ENCODE data around the gene SLC15A3.

Gene SLC15A3

GRCh38 chr11:60970369-60970774 lies 18.4 kb upstream of the SLC15A3 start (continued):
- TF ChIP-seq, protein P1, sequence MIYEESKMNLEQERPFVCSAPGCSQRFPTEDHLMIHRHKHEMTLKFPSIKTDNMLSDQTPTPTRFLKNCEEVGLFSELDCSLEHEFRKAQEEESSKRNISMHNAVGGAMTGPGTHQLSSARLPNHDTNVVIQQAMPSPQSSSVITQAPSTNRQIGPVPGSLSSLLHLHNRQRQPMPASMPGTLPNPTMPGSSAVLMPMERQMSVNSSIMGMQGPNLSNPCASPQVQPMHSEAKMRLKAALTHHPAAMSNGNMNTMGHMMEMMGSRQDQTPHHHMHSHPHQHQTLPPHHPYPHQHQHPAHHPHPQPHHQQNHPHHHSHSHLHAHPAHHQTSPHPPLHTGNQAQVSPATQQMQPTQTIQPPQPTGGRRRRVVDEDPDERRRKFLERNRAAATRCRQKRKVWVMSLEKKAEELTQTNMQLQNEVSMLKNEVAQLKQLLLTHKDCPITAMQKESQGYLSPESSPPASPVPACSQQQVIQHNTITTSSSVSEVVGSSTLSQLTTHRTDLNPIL (CRISPR knock-in tag; IDR thresholded peaks at IDR 0.05; ENCODE audit: low read depth): no peak
- no peak for TF ChIP-seq ARNTL (CRISPR knock-in tag; IDR thresholded peaks at IDR 0.05; ENCODE audit: borderline replicate concordance, low read depth)
- no peak for TF ChIP-seq TOX (CRISPR knock-in tag; IDR thresholded peaks at IDR 0.05; ENCODE audit: borderline replicate concordance)

DNA sequence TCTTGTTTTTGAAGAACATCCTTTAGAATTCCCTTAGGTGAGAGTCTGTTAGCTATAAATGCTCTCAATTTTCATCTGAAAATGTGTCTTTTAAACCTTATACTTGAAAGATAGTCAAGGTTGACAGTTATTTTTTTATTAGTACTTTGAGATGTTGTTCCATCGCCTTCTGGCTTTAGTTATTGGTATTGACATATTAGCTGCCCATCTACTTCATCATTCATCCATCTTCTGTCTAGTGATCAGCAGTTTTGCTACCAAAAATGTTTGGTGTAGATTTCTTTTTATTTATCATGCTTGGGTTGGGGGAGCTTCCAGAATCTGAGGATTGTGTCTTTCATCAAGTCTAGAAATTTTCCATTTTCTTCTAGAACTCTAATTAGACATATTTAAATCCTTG lies 16.2 kb upstream of the SLC15A3 start:
- TF ChIP-seq TOX (CRISPR knock-in tag; IDR thresholded peaks at IDR 0.05; ENCODE audit: borderline replicate concordance) (no peak), PPARA (CRISPR knock-in tag; IDR thresholded peaks at IDR 0.05; ENCODE audit: borderline replicate concordance) (no peak), ISL1 (CRISPR knock-in tag; IDR thresholded peaks at IDR 0.05) (no peak), ZC3H10 (CRISPR knock-in tag; IDR thresholded peaks at IDR 0.05) (no peak), ZFP30 (CRISPR knock-in tag; IDR thresholded peaks at IDR 0.05) (no peak), CSDC2 (CRISPR knock-in tag; IDR thresholded peaks at IDR 0.05) (no peak), ESRRG (CRISPR knock-in tag; IDR thresholded peaks at IDR 0.05) (no peak), ARNTL (CRISPR knock-in tag; IDR thresholded peaks at IDR 0.05; ENCODE audit: borderline replicate concordance, low read depth) (no peak), ZFP3 (CRISPR knock-in tag; IDR thresholded peaks at IDR 0.05) (no peak), PATZ1 (CRISPR knock-in tag; IDR thresholded peaks at IDR 0.05; ENCODE audit: borderline replicate concordance) (no peak), ZNF70 (CRISPR knock-in tag; IDR thresholded peaks at IDR 0.05) (no peak), TCF4 (CRISPR knock-in tag; IDR thresholded peaks at IDR 0.05; ENCODE audit: borderline replicate concordance) (no peak), BACH2 (CRISPR knock-in tag; IDR thresholded peaks at IDR 0.05; ENCODE audit: borderline replicate concordance) (no peak), ZNF565 (CRISPR knock-in tag; conservative IDR thresholded peaks at IDR 0.05; ENCODE audit: low read depth) (no peak), SNAI2 (CRISPR knock-in tag; IDR thresholded peaks at IDR 0.05) (no peak)
- TF ChIP-seq, protein P2, sequence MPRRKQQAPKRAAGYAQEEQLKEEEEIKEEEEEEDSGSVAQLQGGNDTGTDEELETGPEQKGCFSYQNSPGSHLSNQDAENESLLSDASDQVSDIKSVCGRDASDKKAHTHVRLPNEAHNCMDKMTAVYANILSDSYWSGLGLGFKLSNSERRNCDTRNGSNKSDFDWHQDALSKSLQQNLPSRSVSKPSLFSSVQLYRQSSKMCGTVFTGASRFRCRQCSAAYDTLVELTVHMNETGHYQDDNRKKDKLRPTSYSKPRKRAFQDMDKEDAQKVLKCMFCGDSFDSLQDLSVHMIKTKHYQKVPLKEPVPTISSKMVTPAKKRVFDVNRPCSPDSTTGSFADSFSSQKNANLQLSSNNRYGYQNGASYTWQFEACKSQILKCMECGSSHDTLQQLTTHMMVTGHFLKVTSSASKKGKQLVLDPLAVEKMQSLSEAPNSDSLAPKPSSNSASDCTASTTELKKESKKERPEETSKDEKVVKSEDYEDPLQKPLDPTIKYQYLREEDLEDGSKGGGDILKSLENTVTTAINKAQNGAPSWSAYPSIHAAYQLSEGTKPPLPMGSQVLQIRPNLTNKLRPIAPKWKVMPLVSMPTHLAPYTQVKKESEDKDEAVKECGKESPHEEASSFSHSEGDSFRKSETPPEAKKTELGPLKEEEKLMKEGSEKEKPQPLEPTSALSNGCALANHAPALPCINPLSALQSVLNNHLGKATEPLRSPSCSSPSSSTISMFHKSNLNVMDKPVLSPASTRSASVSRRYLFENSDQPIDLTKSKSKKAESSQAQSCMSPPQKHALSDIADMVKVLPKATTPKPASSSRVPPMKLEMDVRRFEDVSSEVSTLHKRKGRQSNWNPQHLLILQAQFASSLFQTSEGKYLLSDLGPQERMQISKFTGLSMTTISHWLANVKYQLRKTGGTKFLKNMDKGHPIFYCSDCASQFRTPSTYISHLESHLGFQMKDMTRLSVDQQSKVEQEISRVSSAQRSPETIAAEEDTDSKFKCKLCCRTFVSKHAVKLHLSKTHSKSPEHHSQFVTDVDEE (CRISPR knock-in tag; IDR thresholded peaks at IDR 0.05): no peak
- no peak for ATAC-seq

- ATAC-seq: no peak
- TF ChIP-seq POU6F1 (CRISPR knock-in tag; IDR thresholded peaks at IDR 0.05; ENCODE audit: borderline replicate concordance, low read depth) (no peak), ISL1 (CRISPR knock-in tag; IDR thresholded peaks at IDR 0.05) (no peak), OSR1 (CRISPR knock-in tag; IDR thresholded peaks at IDR 0.05) (no peak), TOX (CRISPR knock-in tag; IDR thresholded peaks at IDR 0.05; ENCODE audit: borderline replicate concordance) (no peak), CSRNP3 (CRISPR knock-in tag; IDR thresholded peaks at IDR 0.05) (no peak), ZNF8 (CRISPR knock-in tag; IDR thresholded peaks at IDR 0.05) (no peak), BACH2 (CRISPR knock-in tag; IDR thresholded peaks at IDR 0.05; ENCODE audit: borderline replicate concordance) (no peak), ZC3H10 (CRISPR knock-in tag; IDR thresholded peaks at IDR 0.05) (no peak), CSDC2 (CRISPR knock-in tag; IDR thresholded peaks at IDR 0.05) (no peak), ZNF565 (CRISPR knock-in tag; conservative IDR thresholded peaks at IDR 0.05; ENCODE audit: low read depth) (no peak), ZFP30 (CRISPR knock-in tag; IDR thresholded peaks at IDR 0.05) (no peak), GLIS3 (CRISPR knock-in tag; IDR thresholded peaks at IDR 0.05) (no peak), PATZ1 (CRISPR knock-in tag; IDR thresholded peaks at IDR 0.05; ENCODE audit: borderline replicate concordance) (no peak)
- TF ChIP-seq, protein P2 (CRISPR knock-in tag; IDR thresholded peaks at IDR 0.05): no peak
Measured at GRCh38 chr11:60966890-60967289, 14.9 kb upstream of the SLC15A3 start.
